Astrocyte of the cerebellum (primary cell): ENCODE measurements around the gene BRWD1.

Source experiments
- DNase-seq: peaks from one replicate; pipeline ENCODE4 v3.0.0-alpha.2; 2011; ENCODE audit warnings: low read depth
- H3K4me3 ChIP-seq: 2 replicates; pipeline ENCODE4 v1.5.1; 2011; ENCODE audit warnings: mild to moderate bottlenecking, low read depth, low read length, moderate library complexity
- CTCF ChIP-seq: IDR thresholded peaks from 2 replicates; pipeline ENCODE4 v1.5.1; 2012; ENCODE audit warnings: low read length, low read depth, moderate library complexity, mild to moderate bottlenecking; ENCODE audit errors: missing control alignments
- in situ Hi-C: cut with HindIII; loops from 2 replicates; pipeline ENCODE4 v1.10.0; 2017; ENCODE audit warnings: low sequenced_read_pairs

Gene BRWD1

DNA sequence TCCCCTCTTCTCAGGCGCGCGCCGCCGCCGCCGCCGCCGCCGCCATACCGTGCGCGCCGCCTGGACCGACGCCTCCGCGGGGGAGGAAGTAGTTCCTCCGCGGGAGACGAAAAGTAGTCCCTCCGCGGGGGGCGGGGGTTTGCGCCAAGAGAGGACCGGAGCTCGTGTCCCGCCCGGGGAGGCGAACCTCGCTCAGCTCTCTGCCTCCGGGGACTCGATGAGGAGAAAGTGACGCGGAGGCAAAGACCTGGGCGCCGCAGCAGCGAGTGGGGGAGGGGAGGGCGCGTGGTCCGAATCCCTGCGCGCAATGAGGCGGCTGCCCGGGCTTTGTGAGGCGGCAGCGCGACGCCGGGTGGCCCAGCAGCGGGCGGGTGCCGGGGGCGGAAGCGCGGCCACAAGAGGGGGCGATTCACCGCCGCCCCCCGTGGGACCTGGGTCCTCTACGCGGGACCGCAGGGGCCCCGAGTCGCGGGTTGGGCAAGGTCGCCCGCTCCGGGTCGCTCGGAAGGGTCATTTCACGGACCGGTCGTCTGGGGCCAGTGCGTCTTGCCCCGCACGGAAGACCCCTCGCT lies at the start of gene BRWD1:
Gene BRWD1, minus strand, starts transcription at position 62 of the 572 bp plus-strand sequence. CDS start 141 bp downstream, outside the sequence.
- TF ChIP-seq CTCF, result peak; percentile 12

GRCh38 chr21:39362733-39363132 lies 49.3 kb upstream of the BRWD1 start:
- no peak for DNase-seq
- no peak overlapping the region for H3K4me3 ChIP-seq
- no peak for TF ChIP-seq CTCF
- in situ Hi-C loops, result no loop called here

More for the DNA sequence above, at the start of gene BRWD1:
- in situ Hi-C loops, result loop anchor here (5.0 kb wide), 1 partner anchor 34 kb away; the partner anchor contains the start of gene HMGN1
- H3K4me3 ChIP-seq, result peak within 1 kb of the TSS; percentile 67
- DNase-seq, result peak; percentile 32

GRCh38 chr21:39359382-39359781 lies 46.0 kb upstream of the BRWD1 start:
- DNase-seq, result no peak
- no peak for TF ChIP-seq CTCF
- no peak overlapping the region for H3K4me3 ChIP-seq
- in situ Hi-C loops, result no loop called here

GRCh38 chr21:39353295-39353694 lies 39.9 kb upstream of the BRWD1 start:
- in situ Hi-C loops, result no loop called here
- TF ChIP-seq CTCF, result no peak
- DNase-seq, result no peak
- no peak overlapping the region for H3K4me3 ChIP-seq

GRCh38 chr21:39350094-39351005 lies 36.9 kb upstream of the BRWD1 start:
- peak overlapping the region; percentile 54 for H3K4me3 ChIP-seq
- in situ Hi-C loops, result no loop called here
- DNase-seq, result no peak
- TF ChIP-seq CTCF, result no peak

- peak; percentile 88 for DNase-seq
- in situ Hi-C loops, result loop anchor here (5.0 kb wide), 1 partner anchor 37 kb away; the partner anchor contains the start of gene BRWD1
- peak overlapping the region; percentile 54 for H3K4me3 ChIP-seq
- TF ChIP-seq CTCF, result no peak
Observed at GRCh38 chr21:39349211-39350093, 36.0 kb upstream of the BRWD1 start.
